Stimulated activated CD4-positive, alpha-beta T cell treated with anti-CD3 and anti-CD28 coated beads, Interleukin-4, amount 100 ng/mL, for 48 hours (primary cell): ENCODE results near the gene NAV2.

ENCODE experiments used
- DNase-seq, 2 donors: peaks; one replicate each; pipeline ENCODE4 v3.0.0-alpha.2; 2020; ENCODE audit warnings: low read depth in 2 of 2

The NAV2 gene

GRCh38 chr11:19828382-19829108 is 115.9 kb downstream of the NAV2 start:
- DNase-seq, result no peak

- no peak for DNase-seq
These were observed 116.6 kb downstream of the NAV2 start for GRCh38 chr11:19829109-19829837.

- DNase-seq, result no peak
These were observed 119.6 kb downstream of the NAV2 start for GRCh38 chr11:19832086-19832750.

- DNase-seq, result no peak
These were observed 120.3 kb downstream of the NAV2 start for GRCh38 chr11:19832901-19833300.

- DNase-seq, result no peak
These were observed 122.1 kb downstream of the NAV2 start for GRCh38 chr11:19834771-19835170.

GRCh38 chr11:19836666-19837065 is 124.0 kb downstream of the NAV2 start:
- no peak for DNase-seq

- no peak for DNase-seq
These were observed 126.5 kb downstream of the NAV2 start for GRCh38 chr11:19838994-19839768.

GRCh38 chr11:19840961-19841360 is 128.3 kb downstream of the NAV2 start:
- no peak for DNase-seq

- no peak for DNase-seq
These were observed 129.9 kb downstream of the NAV2 start for GRCh38 chr11:19842505-19842904.

GRCh38 chr11:19843079-19843478 is 130.4 kb downstream of the NAV2 start:
- DNase-seq, result no peak

GRCh38 chr11:19844012-19844411 is 131.4 kb downstream of the NAV2 start:
- DNase-seq, result no peak

- DNase-seq, result no peak
These were observed 132.2 kb downstream of the NAV2 start for GRCh38 chr11:19844806-19845205.

GRCh38 chr11:19845626-19846025 is 133.0 kb downstream of the NAV2 start:
- no peak for DNase-seq

GRCh38 chr11:19846654-19847305 is 134.1 kb downstream of the NAV2 start:
- no peak for DNase-seq

GRCh38 chr11:19848219-19848618 is 135.6 kb downstream of the NAV2 start:
- DNase-seq, result no peak

- no peak for DNase-seq
These were observed 136.6 kb downstream of the NAV2 start for GRCh38 chr11:19849107-19849789.

GRCh38 chr11:19849947-19850593 is 137.4 kb downstream of the NAV2 start:
- DNase-seq, result no peak

- no peak for DNase-seq
These were observed 139.7 kb downstream of the NAV2 start for GRCh38 chr11:19852288-19852687.

- no peak for DNase-seq
These were observed 140.4 kb downstream of the NAV2 start for GRCh38 chr11:19853016-19853415.

GRCh38 chr11:19853920-19854319 is 141.3 kb downstream of the NAV2 start:
- no peak for DNase-seq
